Measurements from ENCODE around the gene KRTAP10-4.

- TF ChIP-seq, protein P1, sequence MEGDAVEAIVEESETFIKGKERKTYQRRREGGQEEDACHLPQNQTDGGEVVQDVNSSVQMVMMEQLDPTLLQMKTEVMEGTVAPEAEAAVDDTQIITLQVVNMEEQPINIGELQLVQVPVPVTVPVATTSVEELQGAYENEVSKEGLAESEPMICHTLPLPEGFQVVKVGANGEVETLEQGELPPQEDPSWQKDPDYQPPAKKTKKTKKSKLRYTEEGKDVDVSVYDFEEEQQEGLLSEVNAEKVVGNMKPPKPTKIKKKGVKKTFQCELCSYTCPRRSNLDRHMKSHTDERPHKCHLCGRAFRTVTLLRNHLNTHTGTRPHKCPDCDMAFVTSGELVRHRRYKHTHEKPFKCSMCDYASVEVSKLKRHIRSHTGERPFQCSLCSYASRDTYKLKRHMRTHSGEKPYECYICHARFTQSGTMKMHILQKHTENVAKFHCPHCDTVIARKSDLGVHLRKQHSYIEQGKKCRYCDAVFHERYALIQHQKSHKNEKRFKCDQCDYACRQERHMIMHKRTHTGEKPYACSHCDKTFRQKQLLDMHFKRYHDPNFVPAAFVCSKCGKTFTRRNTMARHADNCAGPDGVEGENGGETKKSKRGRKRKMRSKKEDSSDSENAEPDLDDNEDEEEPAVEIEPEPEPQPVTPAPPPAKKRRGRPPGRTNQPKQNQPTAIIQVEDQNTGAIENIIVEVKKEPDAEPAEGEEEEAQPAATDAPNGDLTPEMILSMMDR (IDR thresholded peaks at IDR 0.05; ENCODE audit: poor library complexity): no peak
- no peak for TF ChIP-seq EZH2 (IDR thresholded peaks at IDR 0.05; ENCODE audit: borderline replicate concordance)
Observed at GRCh38 chr21:44619886-44620285, 46.4 kb downstream of the KRTAP10-4 start.
